Lower leg skin (tissue), 3 donors: ENCODE results near the gene NBPF11.
"Not testable (repeated sequence)": the region's sequence is repeated elsewhere in the genome, so short reads cannot be mapped to it uniquely, and the experiment has no call there.

Experiments used
- CTCF ChIP-seq, 3 donors: fragments of 450-650 bp; IDR thresholded peaks; one replicate each; pipeline ENCODE4 v1.5.1; 2016; ENCODE audit warnings: antibody characterized with exemption in 3 of 3, mild to moderate bottlenecking in 3 of 3, moderate library complexity in 2 of 3
- POLR2A ChIP-seq, 2 donors: fragments of 450-650 bp; IDR thresholded peaks; one replicate each; pipeline ENCODE4 v1.6.1; 2016 to 2017; ENCODE audit warnings: antibody characterized with exemption in 2 of 2, mild to moderate bottlenecking in 1 of 2, moderate library complexity in 1 of 2

- not testable (repeated sequence) for TF ChIP-seq CTCF, POLR2A (IDR thresholded peaks at IDR 0.05)
These were observed 65.9 kb downstream of the NBPF11 start for GRCh38 chr1:148086196-148086595.
